ENCODE measurements around the gene TNRC6C.
"Not testable (repeated sequence)": the region's sequence is repeated elsewhere in the genome, so short reads cannot be mapped to it uniquely, and the experiment has no call there.

The TNRC6C gene

DNA sequence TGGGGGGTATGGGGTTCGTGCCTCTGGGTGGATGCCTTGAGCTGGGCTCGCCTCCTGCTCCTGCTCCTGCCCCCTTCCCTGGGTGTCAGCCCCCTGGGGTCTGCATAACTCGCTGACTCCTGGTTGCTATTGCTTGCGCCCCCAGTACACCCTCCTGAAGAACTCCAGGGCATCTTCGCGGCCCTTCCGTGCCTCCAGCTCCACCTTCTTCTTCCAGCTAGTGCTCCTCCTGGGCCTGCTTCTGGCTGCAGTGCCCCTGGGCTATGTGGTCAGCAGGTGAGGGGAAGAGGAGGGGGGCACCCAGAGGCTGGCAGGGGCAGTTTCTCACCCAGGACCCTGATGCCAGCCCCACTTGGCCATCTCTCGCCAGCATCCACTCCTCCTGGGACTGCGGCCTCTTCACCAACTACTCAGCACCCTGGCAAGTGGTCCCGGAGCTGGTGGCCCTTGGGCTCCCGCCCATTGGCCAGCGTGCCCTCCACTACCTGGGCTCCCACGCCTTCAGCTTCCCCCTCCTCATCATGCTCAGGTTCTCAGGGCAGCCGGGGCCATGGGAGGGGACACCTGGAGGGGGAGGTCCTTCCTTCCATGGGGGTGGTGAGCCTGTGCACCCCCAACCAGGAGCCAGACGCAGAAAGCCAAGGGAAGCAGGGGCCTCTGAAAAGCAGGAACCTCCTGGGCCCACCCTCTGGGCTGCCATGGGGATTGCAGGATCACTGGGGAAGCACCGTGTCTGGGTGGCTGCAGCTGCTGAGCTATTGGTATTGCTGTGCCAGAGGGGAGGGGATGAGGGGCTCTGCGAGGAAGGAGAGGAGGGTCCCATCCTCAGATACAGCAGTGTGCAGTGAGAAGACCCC, 179.9 kb downstream of the TNRC6C start:
- DNase-seq (ENCODE audit: low spot score), result no peak

DNA sequence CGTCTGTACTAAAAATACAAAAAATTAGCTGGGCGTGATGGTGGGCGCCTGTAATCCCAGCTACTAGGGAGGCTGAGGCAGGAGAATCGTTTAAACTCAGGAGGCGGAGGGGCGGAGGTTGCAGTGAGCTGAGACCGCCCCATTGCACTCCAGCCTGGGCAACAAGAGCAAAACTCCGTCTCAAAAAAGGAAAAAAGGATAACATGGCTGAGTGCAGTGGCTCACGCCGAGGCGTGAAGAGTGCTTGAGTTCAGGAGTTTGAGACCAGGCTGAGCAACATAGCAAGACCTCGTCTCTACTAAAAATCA, 181.3 kb downstream of the TNRC6C start:
- not testable (repeated sequence) for DNase-seq (ENCODE audit: low spot score)

DNA sequence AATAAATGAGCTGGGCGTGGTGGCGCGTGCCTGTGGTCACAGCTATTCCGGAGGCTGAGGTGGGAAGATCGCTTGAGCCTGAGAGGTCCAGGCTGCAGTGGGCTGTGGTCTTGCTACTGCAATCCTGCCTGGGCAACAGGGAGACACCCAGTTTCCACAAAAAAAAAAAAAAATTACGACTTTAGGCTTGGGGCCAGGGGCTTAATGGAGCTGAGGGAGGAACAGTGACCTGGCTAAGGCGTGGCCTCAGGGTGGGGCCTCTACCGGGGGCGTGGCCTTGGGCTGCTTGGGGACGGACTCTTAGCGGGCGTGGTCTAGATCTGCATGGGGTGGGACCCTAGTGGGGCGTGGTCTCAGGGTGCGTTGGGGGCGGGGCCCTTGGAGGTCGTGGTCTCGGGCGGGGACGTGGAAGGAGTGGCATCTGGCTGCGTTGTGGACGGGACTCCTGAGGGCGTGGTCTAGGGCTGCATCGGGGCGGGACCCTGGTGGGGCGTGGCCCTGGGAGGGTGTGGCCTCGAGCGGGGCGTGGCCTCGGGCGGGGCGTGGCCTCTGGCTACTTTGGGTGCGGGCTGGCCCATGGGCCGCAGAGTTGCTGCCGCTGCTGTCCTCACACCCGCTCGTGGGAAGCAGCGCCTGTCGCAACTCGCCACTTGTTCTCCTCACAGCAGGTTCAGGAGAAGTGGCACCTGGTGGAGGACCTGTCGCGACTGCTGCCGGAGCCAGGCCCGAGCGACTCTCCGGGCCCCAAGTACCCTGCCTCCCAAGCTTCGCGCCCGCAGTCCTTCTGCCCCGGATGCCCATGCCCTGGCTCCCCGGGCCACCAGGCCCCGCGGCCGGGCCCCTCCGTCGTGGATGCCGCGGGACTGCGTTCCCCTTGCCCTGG, 181.9 kb downstream of the TNRC6C start:
- peak; percentile 95 for DNase-seq (ENCODE audit: low spot score)

- DNase-seq (ENCODE audit: low spot score), result no peak
Observed at GRCh38 chr17:78141437-78142118, 183.1 kb downstream of the TNRC6C start.

GRCh38 chr17:78142119-78142861, 183.8 kb downstream of the TNRC6C start:
- DNase-seq (ENCODE audit: low spot score), result no peak

- no peak for DNase-seq (ENCODE audit: low spot score)
Observed at GRCh38 chr17:78143214-78144146, 185.0 kb downstream of the TNRC6C start.

GRCh38 chr17:78144147-78144719, 185.7 kb downstream of the TNRC6C start:
- no peak for DNase-seq (ENCODE audit: low spot score)

DNA sequence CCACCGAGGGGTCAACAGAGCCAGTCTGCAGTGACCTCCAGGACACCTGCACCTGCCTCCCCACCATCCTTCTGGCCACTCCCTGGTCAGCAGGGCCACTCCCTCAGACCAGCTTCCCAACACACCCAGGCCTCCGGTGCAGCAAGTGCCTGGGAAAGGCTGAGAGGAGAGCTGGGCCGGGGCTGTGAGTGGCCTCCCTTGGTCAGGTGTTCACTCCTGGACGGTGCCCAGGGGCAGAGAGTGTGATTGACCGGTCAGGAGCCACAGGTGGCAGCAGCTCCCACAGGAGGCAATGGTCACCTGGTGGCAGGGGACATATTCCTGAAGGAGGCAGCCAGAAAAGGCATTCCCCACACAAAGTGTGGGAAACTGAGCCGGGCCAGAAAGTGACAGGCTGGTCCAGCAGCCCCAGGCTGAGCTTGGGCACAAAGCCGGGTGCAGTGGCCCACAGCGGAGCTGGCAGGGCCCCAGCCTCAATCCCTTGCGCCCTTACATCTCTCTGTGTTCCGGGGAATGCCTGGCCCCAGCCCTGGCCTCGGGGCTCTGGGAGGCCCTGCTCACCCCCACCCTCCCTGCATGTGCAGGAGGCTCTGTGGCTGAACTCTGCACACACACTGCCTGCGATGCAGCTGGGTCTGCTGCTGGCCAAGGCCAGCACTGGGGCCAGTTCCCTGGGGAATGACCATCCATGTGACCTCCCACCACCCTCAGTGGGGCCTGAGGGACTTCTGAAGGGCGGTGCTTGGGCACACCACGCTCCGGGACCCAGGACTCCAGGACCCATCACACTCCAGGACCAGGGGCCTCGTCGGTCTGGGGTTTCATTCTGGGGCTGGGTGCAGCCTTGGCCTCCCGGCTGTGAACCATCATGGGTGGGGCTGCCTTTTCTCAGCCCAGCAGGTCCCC, 186.5 kb downstream of the TNRC6C start:
- no peak for DNase-seq (ENCODE audit: low spot score)

DNA sequence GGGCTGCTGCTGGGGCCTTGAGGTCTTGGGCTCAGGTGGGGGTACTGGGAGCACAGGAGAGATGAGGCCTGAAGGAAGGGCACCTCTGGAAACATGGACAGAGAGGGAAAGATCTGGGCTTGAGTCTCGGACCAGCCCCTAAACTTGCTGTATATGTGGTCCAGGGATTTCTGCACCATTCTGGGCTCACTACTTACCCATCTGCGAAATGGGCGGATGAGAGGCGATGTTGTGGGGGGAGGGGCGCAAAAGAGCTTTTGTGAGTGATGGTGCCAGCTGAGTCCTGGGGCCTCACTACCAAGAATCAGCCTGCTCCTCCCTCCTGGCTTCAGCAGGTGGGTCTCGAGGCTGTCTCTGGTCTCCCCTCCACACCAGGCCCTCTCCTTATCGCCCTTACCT, 188.0 kb downstream of the TNRC6C start:
- no peak for DNase-seq (ENCODE audit: low spot score)

- DNase-seq (ENCODE audit: low spot score), result no peak
Observed at GRCh38 chr17:78146881-78147280, 188.4 kb downstream of the TNRC6C start.

DNA sequence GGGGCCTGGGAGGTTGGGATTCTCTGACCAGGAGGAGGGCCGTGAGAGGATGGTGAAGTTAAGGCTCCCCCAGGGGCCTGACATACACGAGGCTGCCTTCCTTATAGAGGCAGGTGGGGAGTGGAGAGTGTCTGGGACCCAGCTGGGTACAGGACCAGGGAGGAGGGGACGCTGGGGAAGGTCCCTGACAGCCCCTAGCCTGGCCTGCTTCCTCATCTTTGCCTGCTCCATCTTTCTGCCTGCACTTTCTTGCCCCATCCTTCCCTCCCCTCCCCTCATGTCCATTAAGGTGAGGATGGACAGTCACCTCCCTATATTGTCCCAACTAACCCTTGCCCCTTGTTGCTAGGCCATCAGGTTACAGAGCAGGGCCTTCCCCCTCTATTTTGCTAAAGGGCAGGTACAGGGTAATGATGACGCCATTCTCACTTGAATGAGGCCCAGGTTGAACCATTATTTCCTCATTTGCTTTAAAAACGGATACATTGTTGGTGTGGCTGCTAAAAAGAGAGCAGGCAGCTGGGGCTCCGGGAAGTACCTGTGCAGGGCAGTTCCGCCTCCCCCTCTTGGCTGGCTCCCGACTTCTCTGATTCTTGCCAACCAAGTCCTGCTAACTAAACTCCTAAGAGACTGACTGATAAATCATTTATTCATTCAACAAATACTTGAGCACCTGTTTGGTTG, 189.0 kb downstream of the TNRC6C start:
- no peak for DNase-seq (ENCODE audit: low spot score)

- no peak for DNase-seq (ENCODE audit: low spot score)
Observed at GRCh38 chr17:78148286-78149016, 189.9 kb downstream of the TNRC6C start.

GRCh38 chr17:78151514-78152008, 193.1 kb downstream of the TNRC6C start:
- no peak for DNase-seq (ENCODE audit: low spot score)

GRCh38 chr17:78154903-78155811, 196.7 kb downstream of the TNRC6C start:
- DNase-seq (ENCODE audit: low spot score), result no peak
